Measurements from ENCODE around the gene PRG3.
"Not testable (repeated sequence)": the region's sequence is repeated elsewhere in the genome, so short reads cannot be mapped to it uniquely, and the experiment has no call there.

The PRG3 gene

GRCh38 chr11:57408771-57409170 lies 27.8 kb upstream of the PRG3 start:
- no peak for DNase-seq (ENCODE audit: low read depth)

- no peak for DNase-seq (ENCODE audit: low read depth)
Observed at GRCh38 chr11:57407941-57408475, 27.1 kb upstream of the PRG3 start.

- no peak for DNase-seq (ENCODE audit: low read depth)
Observed at GRCh38 chr11:57407010-57407920, 26.3 kb upstream of the PRG3 start.

GRCh38 chr11:57406337-57406904 lies 25.5 kb upstream of the PRG3 start:
- DNase-seq (ENCODE audit: low read depth), result no peak

- DNase-seq (ENCODE audit: low read depth), result no peak
Observed at GRCh38 chr11:57405271-57405860, 24.4 kb upstream of the PRG3 start.

GRCh38 chr11:57403802-57404147 lies 22.8 kb upstream of the PRG3 start:
- no peak for DNase-seq (ENCODE audit: low read depth)

GRCh38 chr11:57403003-57403801 lies 22.3 kb upstream of the PRG3 start:
- not testable (repeated sequence) for DNase-seq (ENCODE audit: low read depth)

- DNase-seq (ENCODE audit: low read depth), result no peak
Observed at GRCh38 chr11:57402188-57403002, 21.4 kb upstream of the PRG3 start.

- DNase-seq (ENCODE audit: low read depth), result no peak
Observed at GRCh38 chr11:57399972-57400578, 19.1 kb upstream of the PRG3 start.

- DNase-seq (ENCODE audit: low read depth), result no peak
Observed at GRCh38 chr11:57399221-57399620, 18.3 kb upstream of the PRG3 start.

GRCh38 chr11:57397394-57397990 lies 16.5 kb upstream of the PRG3 start:
- no peak for DNase-seq (ENCODE audit: low read depth)

- no peak for DNase-seq (ENCODE audit: low read depth)
Observed at GRCh38 chr11:57396744-57397143, 15.8 kb upstream of the PRG3 start.

- no peak for DNase-seq (ENCODE audit: low read depth)
Observed at GRCh38 chr11:57395905-57396623, 15.1 kb upstream of the PRG3 start.

- DNase-seq (ENCODE audit: low read depth), result no peak
Observed at GRCh38 chr11:57394203-57394965, 13.4 kb upstream of the PRG3 start.

GRCh38 chr11:57392763-57393105 lies 11.8 kb upstream of the PRG3 start:
- DNase-seq (ENCODE audit: low read depth), result no peak

GRCh38 chr11:57392066-57392762 lies 11.3 kb upstream of the PRG3 start:
- DNase-seq (ENCODE audit: low read depth), result no peak

- no peak for DNase-seq (ENCODE audit: low read depth)
Observed at GRCh38 chr11:57391539-57391938, 10.6 kb upstream of the PRG3 start.

GRCh38 chr11:57391111-57391510 lies 10.2 kb upstream of the PRG3 start:
- no peak for DNase-seq (ENCODE audit: low read depth)

GRCh38 chr11:57390535-57390934 lies 9.6 kb upstream of the PRG3 start, which contains the start of gene PRG2:
TSS of gene PRG2 (minus strand) at chr11:57390650. CDS start at chr11:57389944, 706 bp downstream.
- no peak for DNase-seq (ENCODE audit: low read depth)
